ENCODE data around the gene CATSPER3.

DNA sequence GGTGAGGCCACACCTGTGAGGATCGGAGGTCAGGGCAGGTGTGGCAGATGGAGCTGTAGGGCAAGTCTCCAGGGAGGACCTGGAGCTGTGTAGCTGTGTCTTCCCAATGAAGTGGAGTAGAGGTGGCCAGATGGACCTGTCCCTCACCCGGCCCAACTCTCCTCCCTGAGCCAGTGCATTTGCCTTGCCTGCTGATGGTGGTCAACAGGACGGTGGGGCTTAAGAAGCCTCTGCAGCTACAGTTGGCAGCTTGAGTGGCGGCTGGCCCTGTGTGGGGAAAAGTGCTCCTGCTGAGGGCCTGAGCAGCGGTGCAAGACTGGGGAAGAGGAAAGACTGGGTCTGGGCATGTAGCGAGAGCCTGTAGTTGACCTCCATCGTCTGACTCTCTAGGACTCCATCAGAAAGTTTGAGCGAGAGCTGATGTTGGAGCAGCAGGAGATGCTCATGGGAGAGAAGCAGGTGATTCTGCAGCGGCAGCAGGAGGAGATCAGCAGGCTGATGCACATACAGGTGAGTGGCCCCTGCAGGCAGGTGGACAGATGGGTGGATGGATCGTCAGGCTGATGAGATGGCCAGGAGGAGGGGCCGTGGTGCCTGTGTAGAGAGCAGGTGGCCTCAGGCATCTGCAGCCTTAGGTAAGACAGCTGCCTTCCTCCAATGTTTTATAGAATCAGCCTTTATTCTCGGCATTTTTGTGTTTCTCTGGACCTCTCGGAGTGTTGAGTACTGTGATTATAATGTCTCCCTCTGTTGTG lies 41.5 kb downstream of the CATSPER3 start:
- TF ChIP-seq CTCF (conservative IDR thresholded peaks at IDR 0.05) (no peak), EZH2 (IDR thresholded peaks at IDR 0.05; ENCODE audit: low read depth) (no peak)

Data from PC-9 (cell line).